Measurements from ENCODE around the gene LMO2. TPM values are rescaled to one million over a fixed set of nuclear protein-coding genes. Genes with fewer than 3 reads are reported as not detected.

Gene LMO2
- total RNA-seq, 4 donors from 2014 or later = 9.4 to 53.3 (median 25.8) TPM

- ATAC-seq (ENCODE audit: low FRiP score) (no peak), DNase-seq (ENCODE audit: low spot score) (no peak)
- no peak for TF ChIP-seq CTCF (IDR thresholded peaks at IDR 0.05)
Observed at GRCh38 chr11:33897761-33898375, 6.0 kb upstream of the LMO2 start.

GRCh38 chr11:33896911-33897310 is 5.0 kb upstream of the LMO2 start:
- no peak for TF ChIP-seq CTCF (IDR thresholded peaks at IDR 0.05)
- no peak for DNase-seq (ENCODE audit: low spot score)

GRCh38 chr11:33895752-33896137 is 3.9 kb upstream of the LMO2 start:
- DNase-seq (ENCODE audit: low spot score) (no peak), ATAC-seq (ENCODE audit: low FRiP score) (no peak)
- TF ChIP-seq CTCF (IDR thresholded peaks at IDR 0.05) = no peak

More at GRCh38 chr11:33896911-33897310, 5.0 kb upstream of the LMO2 start:
- no peak for ATAC-seq (ENCODE audit: low FRiP score)

- no peak for ATAC-seq (ENCODE audit: low FRiP score)
- no peak for DNase-seq (ENCODE audit: low spot score)
- TF ChIP-seq CTCF (IDR thresholded peaks at IDR 0.05) = no peak
Observed at GRCh38 chr11:33894398-33894746, 2.5 kb upstream of the LMO2 start.

GRCh38 chr11:33893711-33894397 is 2.0 kb upstream of the LMO2 start:
- DNase-seq (ENCODE audit: low spot score) = no peak
- ATAC-seq (ENCODE audit: low FRiP score) = no peak
- no peak for TF ChIP-seq CTCF (IDR thresholded peaks at IDR 0.05)

- ATAC-seq (ENCODE audit: low FRiP score) (no peak), DNase-seq (ENCODE audit: low spot score) (no peak)
- TF ChIP-seq CTCF (IDR thresholded peaks at IDR 0.05) = no peak
Observed at GRCh38 chr11:33892906-33893594, 1.2 kb upstream of the LMO2 start.

Measured in omental fat pad (tissue), 4 donors.